Measurements from ENCODE around the gene TM2D3. TPM values are rescaled to one million over a fixed set of nuclear protein-coding genes. Genes with fewer than 3 reads are reported as not detected.

Gene TM2D3
- total RNA-seq, 2 donors from 2014 or later = 39.8 to 104 TPM

- TF ChIP-seq CTCF (IDR thresholded peaks at IDR 0.05) = no peak
- Histone ChIP-seq H3K36me3 (peaks cover 2% of the 10 kb centered on the region), H3K27ac (no peak overlapping the region), H3K27me3 (replicated peaks; ENCODE audit: insufficient read depth) (no peaks in the 10 kb centered on the region), H3K4me1 (ENCODE audit: control insufficient read depth in 1 of 2, low read depth in 2 of 2) (peaks cover 19 to 43% of the 10 kb centered on the region in 2 donors), H3K4me3 (no peak overlapping the region), H3K9me3 (no peaks in the 10 kb centered on the region)
- ATAC-seq (ENCODE audit: insufficient number of reproducible peaks, low FRiP score, low read depth) = no peak
- DNase-seq (ENCODE audit: low spot score) = no peak
Measured at GRCh38 chr15:101618851-101619614, 33.1 kb downstream of the TM2D3 start.

GRCh38 chr15:101618076-101618475 lies 34.1 kb downstream of the TM2D3 start:
- no peaks in the 10 kb centered on the region for H3K27me3 ChIP-seq (replicated peaks; ENCODE audit: insufficient read depth)
- no peak for TF ChIP-seq CTCF (IDR thresholded peaks at IDR 0.05)
- H3K9me3 ChIP-seq = no peaks in the 10 kb centered on the region
- no peak for DNase-seq (ENCODE audit: low spot score)
- H3K36me3 ChIP-seq = no peaks in the 10 kb centered on the region
- no peak overlapping the region for H3K4me3 ChIP-seq
- no peak for ATAC-seq (ENCODE audit: insufficient number of reproducible peaks, low FRiP score, low read depth)
- H3K27ac ChIP-seq = peak overlapping the region in 1 of 2 donors; percentile 6
- peaks cover 24 to 53% of the 10 kb centered on the region in 2 donors for H3K4me1 ChIP-seq (ENCODE audit: control insufficient read depth in 1 of 2, low read depth in 2 of 2)

- Histone ChIP-seq H3K27ac (no peak overlapping the region), H3K27me3 (replicated peaks; ENCODE audit: insufficient read depth) (no peaks in the 10 kb centered on the region), H3K4me3 (no peak overlapping the region), H3K9me3 (no peaks in the 10 kb centered on the region), H3K4me1 (ENCODE audit: control insufficient read depth in 1 of 2, low read depth in 2 of 2) (peaks cover 24 to 58% of the 10 kb centered on the region in 2 donors), H3K36me3 (no peaks in the 10 kb centered on the region)
- TF ChIP-seq CTCF (IDR thresholded peaks at IDR 0.05) = no peak
- DNase-seq (ENCODE audit: low spot score) = no peak
- ATAC-seq (ENCODE audit: insufficient number of reproducible peaks, low FRiP score, low read depth) = no peak
Measured at GRCh38 chr15:101617390-101617965, 34.7 kb downstream of the TM2D3 start.

GRCh38 chr15:101615986-101616848 lies 36.0 kb downstream of the TM2D3 start:
- H3K4me1 ChIP-seq (ENCODE audit: control insufficient read depth in 1 of 2, low read depth in 2 of 2) = peaks cover 24 to 59% of the 10 kb centered on the region in 2 donors
- no peaks in the 10 kb centered on the region for H3K36me3 ChIP-seq
- no peak for TF ChIP-seq CTCF (IDR thresholded peaks at IDR 0.05)
- H3K27ac ChIP-seq = peak overlapping the region in 1 of 2 donors; percentile 34
- DNase-seq (ENCODE audit: low spot score) (no peak), ATAC-seq (ENCODE audit: insufficient number of reproducible peaks, low FRiP score, low read depth) (peak; percentile 29)
- H3K27me3 ChIP-seq (replicated peaks; ENCODE audit: insufficient read depth) = no peaks in the 10 kb centered on the region
- no peaks in the 10 kb centered on the region for H3K9me3 ChIP-seq
- H3K4me3 ChIP-seq = peak overlapping the region; percentile 52
